Suprapubic skin (tissue), 3 donors: ENCODE measurements around the gene ICAM4.

Experiments
- POLR2A ChIP-seq, 2 donors: fragments of 450-650 bp; IDR thresholded peaks; one replicate each; pipeline ENCODE4 v1.6.1; 2017; ENCODE audit warnings: antibody characterized with exemption in 2 of 2, mild to moderate bottlenecking in 2 of 2, moderate library complexity in 2 of 2
- TF ChIP-seq, protein P1 (sequence below), 2 donors: fragments of 200-600 bp in 1 of 2; fragments of 450-650 bp in 1 of 2; sonication (generic) in 1 of 2; IDR thresholded peaks; one replicate each; pipeline ENCODE4 v1.5.1; 2016 to 2019; ENCODE audit warnings: antibody characterized with exemption in 2 of 2, mild to moderate bottlenecking in 1 of 2, moderate library complexity in 1 of 2

DNA sequence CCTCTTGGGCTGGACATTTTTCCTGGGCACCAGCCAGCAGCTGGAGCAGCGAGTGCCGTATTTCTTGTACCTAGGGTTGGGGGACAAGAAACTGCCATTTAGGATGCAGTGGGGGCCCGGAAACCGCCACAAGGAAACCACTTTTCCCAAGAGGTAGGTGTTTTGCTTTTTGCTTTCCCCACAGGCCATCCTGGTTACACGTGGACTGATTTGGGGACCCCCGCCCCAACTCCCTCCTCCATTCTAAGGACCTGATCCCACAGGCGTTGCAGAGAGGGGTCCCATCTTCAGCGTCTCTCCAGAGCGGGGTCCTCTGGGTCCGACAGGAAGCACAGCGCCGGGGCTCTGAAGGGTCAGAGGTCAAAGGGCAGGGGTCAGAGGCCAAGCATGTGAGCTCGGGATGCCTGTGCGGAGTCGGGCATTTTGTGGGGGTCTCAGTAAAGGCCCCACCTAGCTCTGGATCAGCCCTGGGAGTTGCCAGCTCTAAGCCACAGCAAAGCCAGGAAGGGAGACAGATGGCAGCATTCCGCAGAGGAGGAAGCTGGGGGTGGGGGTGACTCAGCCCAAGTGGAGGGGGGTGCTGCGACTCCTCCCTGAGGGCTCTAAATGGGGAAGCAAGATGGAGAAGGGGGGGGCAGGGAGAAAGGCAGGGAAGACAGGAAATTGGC is 18.5 kb downstream of the ICAM4 start:
- TF ChIP-seq, protein P1, sequence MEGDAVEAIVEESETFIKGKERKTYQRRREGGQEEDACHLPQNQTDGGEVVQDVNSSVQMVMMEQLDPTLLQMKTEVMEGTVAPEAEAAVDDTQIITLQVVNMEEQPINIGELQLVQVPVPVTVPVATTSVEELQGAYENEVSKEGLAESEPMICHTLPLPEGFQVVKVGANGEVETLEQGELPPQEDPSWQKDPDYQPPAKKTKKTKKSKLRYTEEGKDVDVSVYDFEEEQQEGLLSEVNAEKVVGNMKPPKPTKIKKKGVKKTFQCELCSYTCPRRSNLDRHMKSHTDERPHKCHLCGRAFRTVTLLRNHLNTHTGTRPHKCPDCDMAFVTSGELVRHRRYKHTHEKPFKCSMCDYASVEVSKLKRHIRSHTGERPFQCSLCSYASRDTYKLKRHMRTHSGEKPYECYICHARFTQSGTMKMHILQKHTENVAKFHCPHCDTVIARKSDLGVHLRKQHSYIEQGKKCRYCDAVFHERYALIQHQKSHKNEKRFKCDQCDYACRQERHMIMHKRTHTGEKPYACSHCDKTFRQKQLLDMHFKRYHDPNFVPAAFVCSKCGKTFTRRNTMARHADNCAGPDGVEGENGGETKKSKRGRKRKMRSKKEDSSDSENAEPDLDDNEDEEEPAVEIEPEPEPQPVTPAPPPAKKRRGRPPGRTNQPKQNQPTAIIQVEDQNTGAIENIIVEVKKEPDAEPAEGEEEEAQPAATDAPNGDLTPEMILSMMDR (IDR thresholded peaks at IDR 0.05), result no peak
- no peak for TF ChIP-seq POLR2A (IDR thresholded peaks at IDR 0.05)
